SH-SY5Y (cell line): ENCODE results near the gene NRAP.

Experiments used
- GATA2 ChIP-seq: IDR thresholded peaks from 2 replicates; pipeline ENCODE4 v1.6.1; 2011; ENCODE audit warnings: mild to moderate bottlenecking, low read depth, low read length
- GATA3 ChIP-seq: IDR thresholded peaks from 2 replicates; pipeline ENCODE4 v1.6.1; 2011; ENCODE audit warnings: low read depth, mild to moderate bottlenecking, low read length, moderate library complexity

- no peak for TF ChIP-seq GATA3
- TF ChIP-seq GATA2: no peak
These were observed 106.4 kb downstream of the NRAP start for GRCh38 chr10:113557424-113557862.
